ENCODE measurements around the gene SLC5A2. TPM values are rescaled to one million over a fixed set of nuclear protein-coding genes. Genes with fewer than 3 reads are reported as not detected.

Gene SLC5A2
- total RNA-seq, 4 donors from 2014 or later: 0.83 to 2.4 TPM; not detected in 2

Other genes starting within 250 kb of the SLC5A2 start
- 1 to 10 TPM; 3.1 to 7.9 (median 5.1) TPM for gene ITGAM, start 223.1 kb upstream of the SLC5A2 start, total RNA-seq
- gene ITGAX, start 127.9 kb upstream of the SLC5A2 start, total RNA-seq: 1 to 10 TPM in 3 of 4 donors, not detected in 1; 1.4 to 3.5 (median 2.6) TPM
- under 1 TPM in 1 of 4 donors, not detected in 3; 0.12 TPM for gene ITGAD, start 89.8 kb upstream of the SLC5A2 start, total RNA-seq
- not detected for gene COX6A2, start 54.8 kb upstream of the SLC5A2 start, total RNA-seq
- 1 to 10 TPM in 3 of 4 donors, not detected in 1; 1.0 to 3.3 (median 1.5) TPM for gene ZNF843, start 40.3 kb upstream of the SLC5A2 start, total RNA-seq
- 10 to 100 TPM in 2 of 4 donors, 1 to 10 TPM in 2; 2.1 to 12.7 (median 8.0) TPM for gene ARMC5, start 23.6 kb upstream of the SLC5A2 start, total RNA-seq
- gene TGFB1I1, start 11.0 kb upstream of the SLC5A2 start, total RNA-seq: 100 to 1,000 TPM in 2 of 4 donors, 10 to 100 TPM in 2; 61.1 to 336 (median 107) TPM
- 10 to 100 TPM; 19.2 to 93.5 (median 82.9) TPM for gene RUSF1, start 25.3 kb downstream of the SLC5A2 start, total RNA-seq
- gene AHSP, start 44.8 kb downstream of the SLC5A2 start, total RNA-seq: 1 to 10 TPM in 1 of 4 donors, not detected in 3; 5.6 TPM

Measured in uterus (tissue), 4 donors.